Tibial artery (tissue), 4 donors: ENCODE measurements around the gene DDX24.

Experiments used
- DNase-seq, 2 donors: peaks; one replicate each; pipeline ENCODE4 v3.0.0-alpha.2; 2019
- H3K27ac ChIP-seq, 2 donors: fragments of 200-600 bp; sonication (generic) in 1 of 2; 1 replicate in 1 of 2; 2 replicates in 1 of 2; pipeline ENCODE4 v1.5.1; 2018 to 2019; ENCODE audit warnings: mild to moderate bottlenecking in 1 of 2
- H3K27me3 ChIP-seq, 2 donors: fragments of 200-600 bp; sonication (generic) in 1 of 2; one replicate each; pipeline versions ENCODE4 v1.5.1 to v1.6.0; 2016 to 2019
- H3K36me3 ChIP-seq, 3 donors: fragments of 200-600 bp; sonication (generic) in 2 of 3; one replicate each; pipeline ENCODE4 v1.5.1; 2016 to 2019; ENCODE audit warnings: mild to moderate bottlenecking in 2 of 3
- H3K4me1 ChIP-seq, 4 donors: fragments of 200-600 bp; sonication (generic) in 2 of 4; 1 replicate in 3 of 4; 2 replicates in 1 of 4; pipeline ENCODE4 v1.5.1; 2016 to 2019
- H3K4me3 ChIP-seq, 2 donors: fragments of 200-600 bp; sonication (generic) in 1 of 2; 1 replicate in 1 of 2; 2 replicates in 1 of 2; pipeline ENCODE4 v1.5.1; 2018 to 2019; ENCODE audit warnings: mild to moderate bottlenecking in 2 of 2
- H3K9me3 ChIP-seq, 3 donors: fragments of 200-600 bp; sonication (generic) in 1 of 3; one replicate each; pipeline ENCODE4 v1.5.1; 2016 to 2019
- intact Hi-C: fragments of 100-400 bp; cut with DNase I; formaldehyde crosslinking; loops from one replicate; pipeline ENCODE4 v1.15.0; 2023; ENCODE audit warnings: low total_unique reads
- TF ChIP-seq, protein P1 (sequence below), 2 experiments: fragments of 200-600 bp in 1 of 2; fragments of 450-650 bp in 1 of 2; IDR thresholded peaks; one replicate each; pipeline ENCODE4 v1.5.1; 2017 to 2019; ENCODE audit warnings: antibody characterized with exemption in 2 of 2, mild to moderate bottlenecking in 1 of 2, moderate library complexity in 1 of 2

Gene DDX24

DNA sequence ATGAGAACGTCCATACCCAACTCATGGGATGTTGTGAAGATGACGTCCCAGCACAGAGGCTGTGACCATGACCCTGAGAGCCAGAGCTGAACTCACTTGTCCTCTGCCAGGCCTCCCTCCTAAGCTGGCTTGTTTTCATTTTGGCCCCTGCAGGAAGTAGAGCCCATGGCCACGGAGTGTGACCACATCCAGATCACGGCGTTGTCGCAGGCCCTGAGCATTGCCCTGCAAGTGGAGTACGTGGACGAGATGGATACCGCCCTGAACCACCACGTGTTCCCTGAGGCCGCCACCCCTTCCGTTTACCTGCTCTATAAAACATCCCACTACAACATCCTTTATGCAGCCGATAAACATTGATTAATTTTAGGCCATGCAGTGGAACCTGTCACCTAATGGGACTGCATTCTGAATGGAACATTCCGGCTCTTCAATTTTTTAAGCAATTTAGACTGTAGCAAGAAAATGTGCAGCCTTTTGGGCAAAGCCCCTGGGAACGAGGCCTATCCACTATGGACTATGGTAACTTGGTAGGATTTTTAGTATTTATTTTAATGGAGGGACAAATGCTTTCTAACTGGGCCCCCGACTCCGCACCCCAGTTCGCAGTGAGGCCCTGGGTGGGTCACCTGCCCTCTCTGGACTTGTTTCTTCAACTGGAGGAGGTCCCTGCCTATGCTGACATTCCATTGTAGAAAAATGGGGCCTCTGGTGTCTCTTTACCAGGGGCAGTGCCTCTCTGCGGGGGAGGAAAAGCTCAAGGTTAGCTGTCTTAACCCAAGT, 35.2 kb downstream of the DDX24 start:
- Histone ChIP-seq H3K27me3 (no peaks in the 10 kb centered on the region), H3K36me3 (peaks cover 42 to 76% (median 71%) of the 10 kb centered on the region in 3 donors), H3K4me3 (no peak overlapping the region), H3K4me1 (peaks cover 0 to 14% (median 6%) of the 10 kb centered on the region in 4 donors), H3K27ac (no peak overlapping the region), H3K9me3 (no peaks in the 10 kb centered on the region)
- intact Hi-C loops: no loop called here
- TF ChIP-seq, protein P1, sequence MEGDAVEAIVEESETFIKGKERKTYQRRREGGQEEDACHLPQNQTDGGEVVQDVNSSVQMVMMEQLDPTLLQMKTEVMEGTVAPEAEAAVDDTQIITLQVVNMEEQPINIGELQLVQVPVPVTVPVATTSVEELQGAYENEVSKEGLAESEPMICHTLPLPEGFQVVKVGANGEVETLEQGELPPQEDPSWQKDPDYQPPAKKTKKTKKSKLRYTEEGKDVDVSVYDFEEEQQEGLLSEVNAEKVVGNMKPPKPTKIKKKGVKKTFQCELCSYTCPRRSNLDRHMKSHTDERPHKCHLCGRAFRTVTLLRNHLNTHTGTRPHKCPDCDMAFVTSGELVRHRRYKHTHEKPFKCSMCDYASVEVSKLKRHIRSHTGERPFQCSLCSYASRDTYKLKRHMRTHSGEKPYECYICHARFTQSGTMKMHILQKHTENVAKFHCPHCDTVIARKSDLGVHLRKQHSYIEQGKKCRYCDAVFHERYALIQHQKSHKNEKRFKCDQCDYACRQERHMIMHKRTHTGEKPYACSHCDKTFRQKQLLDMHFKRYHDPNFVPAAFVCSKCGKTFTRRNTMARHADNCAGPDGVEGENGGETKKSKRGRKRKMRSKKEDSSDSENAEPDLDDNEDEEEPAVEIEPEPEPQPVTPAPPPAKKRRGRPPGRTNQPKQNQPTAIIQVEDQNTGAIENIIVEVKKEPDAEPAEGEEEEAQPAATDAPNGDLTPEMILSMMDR (IDR thresholded peaks at IDR 0.05): no peak
- DNase-seq: peak in 1 of 2 donors; percentile 57

DNA sequence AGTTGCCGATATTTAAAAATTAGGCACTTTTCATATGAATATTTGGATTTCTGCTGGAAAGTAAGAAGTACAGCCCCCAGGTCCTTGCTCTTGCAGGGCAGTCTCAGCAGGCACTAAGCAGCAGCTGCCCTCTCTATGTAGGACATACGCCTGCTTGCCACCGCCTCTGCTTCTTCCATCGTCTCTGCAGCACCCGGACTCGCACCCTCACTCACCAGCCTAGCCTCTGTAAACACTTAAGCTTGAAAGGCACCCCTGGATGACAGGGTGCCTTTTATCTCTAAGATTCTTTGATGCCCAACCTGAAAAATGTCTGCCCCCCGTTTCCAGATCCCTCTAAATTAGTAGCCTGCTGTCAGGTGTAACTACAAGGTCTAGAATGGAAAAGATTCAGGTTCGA, 35.9 kb downstream of the DDX24 start:
- no peak overlapping the region for H3K4me3 ChIP-seq
- H3K4me1 ChIP-seq: peaks cover 0 to 14% (median 6%) of the 10 kb centered on the region in 4 donors
- H3K27me3 ChIP-seq: no peaks in the 10 kb centered on the region
- TF ChIP-seq, protein P1 (IDR thresholded peaks at IDR 0.05): no peak
- intact Hi-C loops: no loop called here
- H3K9me3 ChIP-seq: no peaks in the 10 kb centered on the region
- H3K36me3 ChIP-seq: peaks cover 35 to 70% (median 64%) of the 10 kb centered on the region in 3 donors
- DNase-seq: no peak
- H3K27ac ChIP-seq: no peak overlapping the region

DNA sequence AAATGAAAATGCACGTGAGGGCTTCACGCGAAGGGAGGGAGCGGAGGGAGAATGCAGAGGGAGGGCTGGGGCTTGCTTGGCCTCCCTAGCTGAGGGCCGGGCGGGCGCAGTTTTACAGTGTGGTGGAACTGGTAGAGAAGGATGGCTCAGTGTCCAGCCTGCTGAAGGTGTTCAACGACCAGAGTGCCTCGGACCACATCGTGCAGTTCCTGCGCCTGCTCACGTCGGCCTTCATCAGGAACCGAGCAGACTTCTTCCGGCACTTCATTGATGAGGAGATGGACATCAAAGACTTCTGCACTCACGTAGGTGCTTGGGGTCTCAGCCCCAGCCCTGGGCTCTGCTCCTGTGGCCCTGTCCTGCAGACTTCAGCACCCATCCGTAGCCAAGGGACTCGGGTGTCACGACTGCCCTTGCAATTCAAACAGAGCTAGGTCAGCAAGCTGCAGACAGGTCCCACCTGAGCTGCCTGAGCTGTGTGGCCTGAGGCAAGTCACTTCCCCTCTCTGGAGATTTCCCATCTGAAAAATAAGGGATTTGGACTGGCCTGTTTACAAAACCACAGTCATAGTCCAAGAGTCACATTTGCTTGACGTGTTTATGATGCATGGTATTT, 36.4 kb downstream of the DDX24 start:
- intact Hi-C loops: no loop called here
- Histone ChIP-seq H3K4me1 (peaks cover 0 to 14% (median 6%) of the 10 kb centered on the region in 4 donors), H3K9me3 (no peaks in the 10 kb centered on the region), H3K27ac (no peak overlapping the region), H3K4me3 (no peak overlapping the region), H3K36me3 (peaks cover 30 to 65% (median 59%) of the 10 kb centered on the region in 3 donors), H3K27me3 (no peaks in the 10 kb centered on the region)
- peak in 1 of 2 donors; percentile 55 for DNase-seq
- TF ChIP-seq, protein P1 (IDR thresholded peaks at IDR 0.05): no peak

DNA sequence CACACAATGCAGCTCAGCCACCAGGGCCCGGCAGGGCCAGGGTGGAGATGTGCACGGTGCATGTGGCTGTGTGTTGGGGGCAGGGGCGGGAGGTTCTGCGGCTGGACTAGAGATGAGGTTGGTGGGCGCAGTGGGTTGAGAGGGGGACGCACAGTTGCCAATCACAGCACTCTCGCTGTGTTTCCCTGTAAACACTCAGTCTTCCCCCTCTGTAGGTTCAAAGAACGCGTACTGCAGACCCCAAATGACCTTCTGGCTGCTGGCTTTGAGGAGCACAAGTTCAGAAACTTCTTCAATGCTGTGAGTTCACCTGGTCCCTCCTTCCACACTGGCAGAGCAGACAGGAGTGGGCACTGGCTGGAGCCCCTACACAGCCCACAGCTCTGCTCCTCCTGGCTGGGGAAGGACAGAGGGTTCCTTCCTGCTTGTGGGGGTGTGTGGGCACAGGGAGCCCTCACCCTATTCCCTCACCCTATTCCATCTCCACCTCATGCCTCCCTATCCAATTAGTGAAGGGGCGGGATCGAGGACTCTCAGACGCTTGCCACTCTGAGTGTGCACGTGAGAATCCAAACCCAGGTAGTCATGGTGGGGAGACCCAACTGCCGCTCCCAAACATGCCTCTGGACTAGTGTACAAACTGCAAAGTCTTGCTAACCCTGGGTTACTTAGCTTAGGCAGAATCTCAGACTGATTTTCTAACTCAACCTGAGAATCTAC, 37.1 kb downstream of the DDX24 start:
- DNase-seq: peak in 1 of 2 donors; percentile 49
- Histone ChIP-seq H3K27me3 (no peaks in the 10 kb centered on the region), H3K27ac (no peak overlapping the region), H3K4me3 (no peak overlapping the region), H3K9me3 (no peaks in the 10 kb centered on the region), H3K36me3 (peaks cover 23 to 58% (median 52%) of the 10 kb centered on the region in 3 donors), H3K4me1 (peaks cover 0 to 14% (median 6%) of the 10 kb centered on the region in 4 donors)
- intact Hi-C loops: no loop called here
- TF ChIP-seq, protein P1 (IDR thresholded peaks at IDR 0.05): no peak

DNA sequence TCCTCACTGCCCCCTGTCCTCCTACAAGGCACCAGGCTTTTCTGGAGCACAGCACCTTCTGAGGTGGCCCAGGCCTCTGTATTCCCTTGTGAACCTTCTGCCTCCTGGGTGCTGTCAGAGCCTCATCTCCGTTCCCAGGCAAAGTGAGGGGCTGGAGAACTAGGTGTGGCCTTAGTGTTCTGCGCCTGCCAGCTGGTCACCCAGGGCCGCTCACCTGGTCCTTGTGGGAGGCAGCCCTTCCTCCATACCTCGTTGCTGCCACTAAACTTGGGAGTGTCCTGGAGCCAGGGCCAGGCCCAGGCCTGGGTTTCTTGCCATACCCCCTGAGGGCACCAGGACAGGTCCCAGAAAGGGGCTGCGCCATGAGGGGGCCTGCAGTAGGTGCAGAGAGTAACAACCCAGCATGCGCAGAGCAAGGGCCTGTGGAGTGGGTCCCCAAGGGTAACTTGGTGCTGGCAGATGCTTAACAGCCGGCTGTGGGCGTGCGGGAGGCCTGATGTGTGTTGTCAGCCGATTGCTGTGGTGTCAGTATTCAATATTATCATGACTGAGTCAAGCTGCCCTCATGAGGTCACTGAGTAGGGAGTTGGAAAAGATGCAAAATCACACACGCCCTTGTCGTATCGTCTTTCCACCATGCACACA, 37.8 kb downstream of the DDX24 start:
- no peak for DNase-seq
- TF ChIP-seq, protein P1 (IDR thresholded peaks at IDR 0.05): no peak
- intact Hi-C loops: no loop called here
- Histone ChIP-seq H3K27me3 (no peaks in the 10 kb centered on the region), H3K9me3 (no peaks in the 10 kb centered on the region), H3K4me3 (no peak overlapping the region), H3K36me3 (peaks cover 16 to 51% (median 45%) of the 10 kb centered on the region in 3 donors), H3K4me1 (peaks cover 0 to 14% (median 6%) of the 10 kb centered on the region in 4 donors), H3K27ac (no peak overlapping the region)
